22Rv1 (cell line): ENCODE results near the gene HRNR.

Experiments used
- H3K27ac ChIP-seq: fragments of 450-650 bp; 2 replicates; pipeline ENCODE4 v1.5.1; 2017
- ZFX ChIP-seq: fragments of 450-650 bp; IDR thresholded peaks from 2 replicates; pipeline ENCODE4 v1.6.1; 2017; ENCODE audit warnings: antibody characterized with exemption, borderline replicate concordance
- TF ChIP-seq, protein P1 (sequence below): fragments of 450-650 bp; IDR thresholded peaks from 2 replicates; pipeline ENCODE4 v1.5.1; 2017; ENCODE audit warnings: mild to moderate bottlenecking

HRNR gene

DNA sequence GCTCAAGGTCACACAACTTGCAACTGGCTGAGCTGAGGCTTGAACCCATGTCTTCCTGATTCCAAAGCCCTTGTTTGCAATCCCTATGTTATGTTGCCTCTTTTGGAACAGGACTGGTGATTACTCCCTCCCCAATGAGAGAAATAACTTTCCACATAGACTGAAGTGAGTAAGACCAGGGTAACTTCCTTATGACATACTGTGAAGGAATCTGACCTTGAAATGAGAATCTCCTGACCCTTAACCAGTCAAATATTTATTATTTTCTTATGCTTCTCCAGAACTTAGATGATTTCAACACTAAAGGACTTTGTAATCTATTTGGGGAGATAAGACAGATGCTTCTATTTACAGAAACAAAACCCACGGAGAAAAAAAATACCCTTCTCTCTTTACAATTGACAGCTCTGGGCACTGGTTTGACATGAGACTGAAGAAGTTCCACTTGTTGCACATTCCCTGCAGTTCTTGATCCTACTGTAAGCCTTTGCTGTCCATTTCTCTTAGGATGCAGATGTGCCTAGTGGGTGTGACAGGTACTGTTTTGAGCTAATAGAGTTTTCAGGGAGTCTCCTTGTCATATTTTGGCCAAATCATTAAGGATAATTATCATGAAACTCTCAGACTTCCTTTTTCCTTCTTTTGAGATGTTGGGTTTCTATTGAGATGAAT is 61.1 kb downstream of the HRNR start:
- H3K27ac ChIP-seq = no peak overlapping the region
- no peak for TF ChIP-seq ZFX
- TF ChIP-seq, protein P1, sequence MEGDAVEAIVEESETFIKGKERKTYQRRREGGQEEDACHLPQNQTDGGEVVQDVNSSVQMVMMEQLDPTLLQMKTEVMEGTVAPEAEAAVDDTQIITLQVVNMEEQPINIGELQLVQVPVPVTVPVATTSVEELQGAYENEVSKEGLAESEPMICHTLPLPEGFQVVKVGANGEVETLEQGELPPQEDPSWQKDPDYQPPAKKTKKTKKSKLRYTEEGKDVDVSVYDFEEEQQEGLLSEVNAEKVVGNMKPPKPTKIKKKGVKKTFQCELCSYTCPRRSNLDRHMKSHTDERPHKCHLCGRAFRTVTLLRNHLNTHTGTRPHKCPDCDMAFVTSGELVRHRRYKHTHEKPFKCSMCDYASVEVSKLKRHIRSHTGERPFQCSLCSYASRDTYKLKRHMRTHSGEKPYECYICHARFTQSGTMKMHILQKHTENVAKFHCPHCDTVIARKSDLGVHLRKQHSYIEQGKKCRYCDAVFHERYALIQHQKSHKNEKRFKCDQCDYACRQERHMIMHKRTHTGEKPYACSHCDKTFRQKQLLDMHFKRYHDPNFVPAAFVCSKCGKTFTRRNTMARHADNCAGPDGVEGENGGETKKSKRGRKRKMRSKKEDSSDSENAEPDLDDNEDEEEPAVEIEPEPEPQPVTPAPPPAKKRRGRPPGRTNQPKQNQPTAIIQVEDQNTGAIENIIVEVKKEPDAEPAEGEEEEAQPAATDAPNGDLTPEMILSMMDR = no peak
